H7 (cell line): ENCODE measurements around the gene PPP1R14C. TPM values are rescaled to one million over a fixed set of nuclear protein-coding genes. Genes with fewer than 3 reads are reported as not detected.
"Not testable (repeated sequence)": the region's sequence is repeated elsewhere in the genome, so short reads cannot be mapped to it uniquely, and the experiment has no call there.

Experiments
- DNase-seq: peaks from one replicate; pipeline ENCODE4 v3.0.0; 2012
- H3K27me3 ChIP-seq: 2 replicates; pipeline ENCODE4 v1.6.0; 2011; ENCODE audit warnings: mild to moderate bottlenecking, low read length; ENCODE audit not compliant: control insufficient read depth, insufficient read depth
- H3K36me3 ChIP-seq: replicated peaks from 2 replicates; pipeline ENCODE4 v1.5.1; 2011; ENCODE audit warnings: low read length; ENCODE audit not compliant: control insufficient read depth, insufficient read depth
- H3K4me3 ChIP-seq: 2 replicates; pipeline ENCODE4 v1.5.1; 2011; ENCODE audit warnings: low read depth, mild to moderate bottlenecking, control low read depth, low read length, moderate library complexity; ENCODE audit not compliant: insufficient read depth
- total RNA-seq: library from RNA; depleted of rRNA; stranded (reverse); fragments of >200 nt; shearing (Covaris generic); gene quantifications from 2 replicates; pipeline ENCODE4 v1.2.3, GENCODE V29; 2014

The PPP1R14C gene
- total RNA-seq, 1 experiment from 2014 or later = 0.10 TPM

- no peak for DNase-seq
- Histone ChIP-seq H3K4me3 (no peak overlapping the region), H3K27me3 (no peaks in the 10 kb centered on the region), H3K36me3 (no peaks in the 10 kb centered on the region)
These were observed 42.9 kb downstream of the PPP1R14C start for GRCh38 chr6:150185732-150186117.

GRCh38 chr6:150186129-150186898, 43.5 kb downstream of the PPP1R14C start:
- Histone ChIP-seq H3K4me3 (no peak overlapping the region), H3K27me3 (no peaks in the 10 kb centered on the region), H3K36me3 (no peaks in the 10 kb centered on the region)
- no peak for DNase-seq

- DNase-seq, H3K36me3 ChIP-seq, H3K4me3 ChIP-seq, H3K27me3 ChIP-seq: not testable (repeated sequence)
These were observed 44.6 kb downstream of the PPP1R14C start for GRCh38 chr6:150187433-150187832.

GRCh38 chr6:150189122-150189521, 46.3 kb downstream of the PPP1R14C start:
- no peaks in the 10 kb centered on the region for H3K27me3 ChIP-seq
- no peak for DNase-seq
- H3K4me3 ChIP-seq = no peak overlapping the region
- no peaks in the 10 kb centered on the region for H3K36me3 ChIP-seq

GRCh38 chr6:150191809-150192208, 49.0 kb downstream of the PPP1R14C start:
- no peaks in the 10 kb centered on the region for H3K27me3 ChIP-seq
- H3K36me3 ChIP-seq = no peaks in the 10 kb centered on the region
- H3K4me3 ChIP-seq = no peak overlapping the region
- no peak for DNase-seq

GRCh38 chr6:150194195-150194594, 51.4 kb downstream of the PPP1R14C start:
- Histone ChIP-seq H3K4me3 (no peak overlapping the region), H3K27me3 (no peaks in the 10 kb centered on the region), H3K36me3 (no peaks in the 10 kb centered on the region)
- DNase-seq = no peak

- DNase-seq = no peak
- no peak overlapping the region for H3K4me3 ChIP-seq
These were observed 53.2 kb downstream of the PPP1R14C start for GRCh38 chr6:150195996-150196417.

GRCh38 chr6:150196942-150197745, 54.3 kb downstream of the PPP1R14C start:
- Histone ChIP-seq H3K36me3 (no peaks in the 10 kb centered on the region), H3K4me3 (no peak overlapping the region), H3K27me3 (no peaks in the 10 kb centered on the region)
- no peak for DNase-seq

More at GRCh38 chr6:150195996-150196417, 53.2 kb downstream of the PPP1R14C start:
- Histone ChIP-seq H3K27me3 (no peaks in the 10 kb centered on the region), H3K36me3 (no peaks in the 10 kb centered on the region)

GRCh38 chr6:150198532-150198931, 55.7 kb downstream of the PPP1R14C start:
- Histone ChIP-seq H3K27me3 (no peaks in the 10 kb centered on the region), H3K36me3 (no peaks in the 10 kb centered on the region), H3K4me3 (no peak overlapping the region)
- no peak for DNase-seq

GRCh38 chr6:150199241-150199640, 56.4 kb downstream of the PPP1R14C start:
- no peak for DNase-seq
- Histone ChIP-seq H3K4me3 (no peak overlapping the region), H3K36me3 (no peaks in the 10 kb centered on the region), H3K27me3 (no peaks in the 10 kb centered on the region)

GRCh38 chr6:150200428-150201100, 57.7 kb downstream of the PPP1R14C start:
- Histone ChIP-seq H3K4me3 (no peak overlapping the region), H3K36me3 (no peaks in the 10 kb centered on the region), H3K27me3 (no peaks in the 10 kb centered on the region)
- DNase-seq = no peak

GRCh38 chr6:150201285-150201684, 58.4 kb downstream of the PPP1R14C start:
- Histone ChIP-seq H3K36me3 (no peaks in the 10 kb centered on the region), H3K27me3 (no peaks in the 10 kb centered on the region), H3K4me3 (no peak overlapping the region)
- no peak for DNase-seq

- Histone ChIP-seq H3K4me3 (no peak overlapping the region), H3K36me3 (no peaks in the 10 kb centered on the region), H3K27me3 (no peaks in the 10 kb centered on the region)
- DNase-seq = no peak
These were observed 59.0 kb downstream of the PPP1R14C start for GRCh38 chr6:150201772-150202329.

GRCh38 chr6:150202404-150202803, 59.6 kb downstream of the PPP1R14C start:
- DNase-seq = no peak
- no peaks in the 10 kb centered on the region for H3K27me3 ChIP-seq
- H3K36me3 ChIP-seq = no peaks in the 10 kb centered on the region
- H3K4me3 ChIP-seq = no peak overlapping the region
